HCT116 (cell line): ENCODE results near the gene SHC4. TPM values are rescaled to one million over a fixed set of nuclear protein-coding genes. Genes with fewer than 3 reads are reported as not detected.

Source experiments
- ATAC-seq: fragments of 200-7000 bp; cut with Tn5 transposase; 2 replicates; pipeline ENCODE4 v1.9.1; 2020; ENCODE audit warnings: mild to moderate bottlenecking, moderate library complexity
- BruUV-seq: library from RNA; stranded (reverse); fragments of 400-500 nt; replicated peaks from 2 replicates; lab custom pipeline; 2021; lab: Mats Ljungman, UMichigan
- CTCF ChIA-PET: fragments of 300-600 bp; sonication (Branson Sonifier 250); formaldehyde crosslinking; loops from one replicate; lab custom pipeline; 2021; ENCODE audit warnings: antibody characterized with exemption; lab: Charles Lee
- POLR2A ChIA-PET: fragments of 300-600, 350-600 bp; sonication (Branson Sonifier 250); formaldehyde crosslinking; loops from one replicate; lab custom pipeline; 2021; ENCODE audit warnings: antibody characterized with exemption; lab: Charles Lee
- RAD21 ChIA-PET, 2 experiments: fragments of 300-600 bp; sonication (Branson Sonifier 250); formaldehyde crosslinking; loops; one replicate each; lab custom pipeline; 2023; ENCODE audit warnings: low total read pairs in 2 of 2; ENCODE audit not compliant: uncharacterized antibody in 2 of 2, unreplicated experiment in 2 of 2, low non-redundant PET in 1 of 2; lab: Charles Lee
- DNase-seq: peaks from one replicate; pipeline ENCODE4 v3.0.0-alpha.2; 2010; ENCODE audit warnings: low read depth, low spot score
- H2AFZ ChIP-seq: fragments of 200-600 bp; shearing (Covaris generic), sonication (generic); 2 replicates; pipeline ENCODE4 v1.6.1; 2017; ENCODE audit warnings: low read depth, mixed run types, mixed read lengths, antibody characterized with exemption, low read length; ENCODE audit not compliant: poor library complexity, severe bottlenecking
- H3K27ac ChIP-seq: 2 replicates; pipeline ENCODE4 v1.5.1; 2012; ENCODE audit warnings: low read depth, low read length
- H3K27me3 ChIP-seq: fragments of 200-600 bp; sonication (generic); 2 replicates; pipeline ENCODE4 v1.6.1; 2016; ENCODE audit warnings: mixed run types, low read length, mixed read lengths; ENCODE audit not compliant: insufficient read depth
- H3K36me3 ChIP-seq, 2 experiments: fragments of 200-500 bp in 1 of 2; fragments of 200-600 bp in 1 of 2; sonication (Bioruptor generic) in 1 of 2; sonication (generic) in 1 of 2; 2 replicates each; pipeline versions ENCODE4 v1.5.1 to v1.6.1; 2014 to 2016; ENCODE audit warnings: low read length in 2 of 2, inconsistent platforms in 1 of 2, mixed read lengths in 1 of 2, mixed run types in 1 of 2; ENCODE audit not compliant: insufficient read depth in 2 of 2, control insufficient read depth in 1 of 2
- H3K4me1 ChIP-seq, 2 experiments: fragments of 200-600 bp in 1 of 2; sonication (generic) in 1 of 2; 2 replicates each; pipeline versions ENCODE4 v1.5.1 to v1.6.1; 2012 to 2017; ENCODE audit warnings: low read length in 2 of 2, inconsistent platforms in 1 of 2, mild to moderate bottlenecking in 1 of 2, mixed read lengths in 1 of 2, mixed run types in 1 of 2, moderate library complexity in 1 of 2; ENCODE audit not compliant: insufficient read depth in 2 of 2, control insufficient read depth in 1 of 2
- H3K4me2 ChIP-seq: fragments of 200-600 bp; sonication (generic); 2 replicates; pipeline ENCODE4 v1.6.1; 2017; ENCODE audit warnings: mixed run types, low read length, mixed read lengths
- H3K4me3 ChIP-seq, 2 experiments: fragments of 200-600 bp in 1 of 2; sonication (generic) in 1 of 2; replicated peaks in 1 of 2; 2 replicates each; pipeline ENCODE4 v1.5.1; 2011 to 2016; ENCODE audit warnings: low read length in 2 of 2, control low read depth in 1 of 2, low read depth in 1 of 2, mild to moderate bottlenecking in 1 of 2, mixed read lengths in 1 of 2, mixed run types in 1 of 2
- H3K79me2 ChIP-seq: fragments of 200-600 bp; sonication (generic); 2 replicates; pipeline ENCODE4 v1.6.1; 2017; ENCODE audit warnings: mild to moderate bottlenecking, mixed run types, low read length, moderate library complexity, mixed read lengths; ENCODE audit not compliant: insufficient read depth
- H3K9ac ChIP-seq: fragments of 200-600 bp; sonication (generic); 2 replicates; pipeline ENCODE4 v1.6.1; 2016; ENCODE audit warnings: low read length, mixed read lengths
- H3K9me2 ChIP-seq: fragments of 200-600 bp; sonication (generic), shearing (Covaris generic); 2 replicates; pipeline ENCODE4 v1.6.1; 2017; ENCODE audit warnings: mixed run types, mild to moderate bottlenecking, moderate library complexity; ENCODE audit not compliant: insufficient read depth
- H3K9me3 ChIP-seq, 2 experiments: fragments of 200-500 bp in 1 of 2; fragments of 200-600 bp in 1 of 2; sonication (Bioruptor generic) in 1 of 2; sonication (generic) in 1 of 2; 2 replicates each; pipeline ENCODE4 v1.6.1; 2014 to 2017; ENCODE audit warnings: low read length in 2 of 2, mixed read lengths in 2 of 2, inconsistent platforms in 1 of 2, low read depth in 1 of 2, mild to moderate bottlenecking in 1 of 2, mixed run types in 1 of 2, moderate library complexity in 1 of 2; ENCODE audit not compliant: control insufficient read depth in 1 of 2, insufficient read depth in 1 of 2
- H4K20me1 ChIP-seq: fragments of 200-600 bp; sonication (generic), shearing (Covaris generic); 2 replicates; pipeline ENCODE4 v1.6.1; 2017; ENCODE audit warnings: mixed run types, mild to moderate bottlenecking, moderate library complexity; ENCODE audit not compliant: insufficient read depth
- ATF3 ChIP-seq: IDR thresholded peaks from 2 replicates; pipeline ENCODE4 v1.6.1; 2012
- CBX3 ChIP-seq: IDR thresholded peaks from 2 replicates; pipeline ENCODE4 v1.6.1; 2012; ENCODE audit warnings: low read depth
- ELF1 ChIP-seq: IDR thresholded peaks from 2 replicates; pipeline ENCODE4 v1.6.1; 2012; ENCODE audit warnings: low read depth, borderline replicate concordance
- EZH2 ChIP-seq: fragments of 200-600 bp; sonication (generic); IDR thresholded peaks from 2 replicates; pipeline ENCODE4 v1.6.1; 2017; ENCODE audit warnings: antibody characterized with exemption, mixed run types
- EZH2phosphoT487 ChIP-seq: fragments of 200-600 bp; IDR thresholded peaks from 2 replicates; pipeline ENCODE4 v1.6.1; 2018; ENCODE audit warnings: antibody characterized with exemption, borderline replicate concordance
- POLR2A ChIP-seq: IDR thresholded peaks from 2 replicates; pipeline ENCODE4 v1.7.0; 2011; ENCODE audit warnings: borderline replicate concordance; ENCODE audit not compliant: insufficient read depth, insufficient read length; ENCODE audit errors: extremely low read depth
- RAD21 ChIP-seq: IDR thresholded peaks from 2 replicates; pipeline ENCODE4 v1.6.1; 2012; ENCODE audit warnings: low read depth, mild to moderate bottlenecking
- SIN3A ChIP-seq: IDR thresholded peaks from 2 replicates; pipeline ENCODE4 v1.6.1; 2012; ENCODE audit warnings: low read depth
- ZBTB33 ChIP-seq: IDR thresholded peaks from 2 replicates; pipeline ENCODE4 v1.6.1; 2011; ENCODE audit warnings: mild to moderate bottlenecking, low read length, moderate library complexity; ENCODE audit not compliant: insufficient replicate concordance; ENCODE audit errors: extremely low read depth
- ZFX ChIP-seq: fragments of 450-650 bp; IDR thresholded peaks from 2 replicates; pipeline ENCODE4 v1.6.1; 2017
- ZNF274 ChIP-seq: fragments of 200-500 bp; sonication (Bioruptor generic); IDR thresholded peaks from 2 replicates; pipeline ENCODE4 v1.6.1; 2014; ENCODE audit warnings: mild to moderate bottlenecking, low read depth, low read length, inconsistent platforms
- intact Hi-C: fragments of 100-400 bp; cut with micrococcal nuclease; formaldehyde crosslinking; loops from 2 replicates; pipeline ENCODE4 v1.10.0; 2022
- total RNA-seq: library from RNA; stranded (reverse); gene quantifications from one replicate; pipeline ENCODE4 v1.2.1, GENCODE V29; 2021; ENCODE audit not compliant: unreplicated experiment
- TF ChIP-seq, protein P1 (sequence below): IDR thresholded peaks from 2 replicates; pipeline ENCODE4 v1.6.1; 2012; ENCODE audit warnings: low read depth
- TF ChIP-seq, protein P2 (sequence below), 3 experiments: fragments of 200-600 bp in 1 of 3; sonication (generic) in 1 of 3; IDR thresholded peaks in 2 of 3; conservative IDR thresholded peaks in 1 of 3; 2 replicates each; pipeline ENCODE4 v1.5.1; 2012 to 2017; ENCODE audit warnings: low read depth in 2 of 3, low read length in 2 of 3, antibody characterized with exemption in 1 of 3, borderline replicate concordance in 1 of 3, control low read depth in 1 of 3, mild to moderate bottlenecking in 1 of 3, mixed read lengths in 1 of 3, mixed run types in 1 of 3, moderate library complexity in 1 of 3; ENCODE audit not compliant: insufficient read depth in 1 of 3

The SHC4 gene
- total RNA-seq, 1 experiment from 2014 or later, result 0.44 TPM

DNA sequence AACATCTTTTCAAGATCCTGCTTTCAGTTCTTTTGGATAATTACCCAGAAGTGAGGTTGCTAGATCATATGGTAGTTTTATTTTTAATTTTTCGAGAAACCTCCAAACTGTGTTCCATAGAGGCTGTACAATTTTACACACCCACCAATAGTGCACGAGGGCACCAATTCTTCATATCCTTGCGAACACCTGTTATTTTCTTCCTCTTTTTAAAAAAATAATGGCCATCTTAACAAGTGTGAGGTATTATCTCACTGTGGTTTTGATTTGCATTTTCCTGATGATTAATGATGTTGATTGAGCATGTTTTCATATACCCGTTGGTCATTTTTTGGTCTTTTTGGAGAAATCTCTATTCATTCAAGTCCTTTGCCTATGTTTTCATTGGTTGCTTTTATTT lies 135.2 kb downstream of the SHC4 start:
- H3K4me3 ChIP-seq, result no peak overlapping the region
- H3K9me2 ChIP-seq, result no peaks in the 10 kb centered on the region
- POLR2A ChIA-PET, result no interaction called here
- H3K9me3 ChIP-seq, result no peaks in the 10 kb centered on the region
- CTCF ChIA-PET, result no interaction called here
- no peaks in the 10 kb centered on the region for H3K36me3 ChIP-seq
- TF ChIP-seq ZFX (no peak), ZBTB33 (no peak), ZNF274 (no peak), CBX3 (no peak), SIN3A (no peak), POLR2A (no peak), RAD21 (no peak), EZH2 (no peak), ELF1 (no peak), EZH2phosphoT487 (no peak), ATF3 (no peak)
- TF ChIP-seq, protein P1, sequence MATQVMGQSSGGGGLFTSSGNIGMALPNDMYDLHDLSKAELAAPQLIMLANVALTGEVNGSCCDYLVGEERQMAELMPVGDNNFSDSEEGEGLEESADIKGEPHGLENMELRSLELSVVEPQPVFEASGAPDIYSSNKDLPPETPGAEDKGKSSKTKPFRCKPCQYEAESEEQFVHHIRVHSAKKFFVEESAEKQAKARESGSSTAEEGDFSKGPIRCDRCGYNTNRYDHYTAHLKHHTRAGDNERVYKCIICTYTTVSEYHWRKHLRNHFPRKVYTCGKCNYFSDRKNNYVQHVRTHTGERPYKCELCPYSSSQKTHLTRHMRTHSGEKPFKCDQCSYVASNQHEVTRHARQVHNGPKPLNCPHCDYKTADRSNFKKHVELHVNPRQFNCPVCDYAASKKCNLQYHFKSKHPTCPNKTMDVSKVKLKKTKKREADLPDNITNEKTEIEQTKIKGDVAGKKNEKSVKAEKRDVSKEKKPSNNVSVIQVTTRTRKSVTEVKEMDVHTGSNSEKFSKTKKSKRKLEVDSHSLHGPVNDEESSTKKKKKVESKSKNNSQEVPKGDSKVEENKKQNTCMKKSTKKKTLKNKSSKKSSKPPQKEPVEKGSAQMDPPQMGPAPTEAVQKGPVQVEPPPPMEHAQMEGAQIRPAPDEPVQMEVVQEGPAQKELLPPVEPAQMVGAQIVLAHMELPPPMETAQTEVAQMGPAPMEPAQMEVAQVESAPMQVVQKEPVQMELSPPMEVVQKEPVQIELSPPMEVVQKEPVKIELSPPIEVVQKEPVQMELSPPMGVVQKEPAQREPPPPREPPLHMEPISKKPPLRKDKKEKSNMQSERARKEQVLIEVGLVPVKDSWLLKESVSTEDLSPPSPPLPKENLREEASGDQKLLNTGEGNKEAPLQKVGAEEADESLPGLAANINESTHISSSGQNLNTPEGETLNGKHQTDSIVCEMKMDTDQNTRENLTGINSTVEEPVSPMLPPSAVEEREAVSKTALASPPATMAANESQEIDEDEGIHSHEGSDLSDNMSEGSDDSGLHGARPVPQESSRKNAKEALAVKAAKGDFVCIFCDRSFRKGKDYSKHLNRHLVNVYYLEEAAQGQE, result no peak
- TF ChIP-seq, protein P2, sequence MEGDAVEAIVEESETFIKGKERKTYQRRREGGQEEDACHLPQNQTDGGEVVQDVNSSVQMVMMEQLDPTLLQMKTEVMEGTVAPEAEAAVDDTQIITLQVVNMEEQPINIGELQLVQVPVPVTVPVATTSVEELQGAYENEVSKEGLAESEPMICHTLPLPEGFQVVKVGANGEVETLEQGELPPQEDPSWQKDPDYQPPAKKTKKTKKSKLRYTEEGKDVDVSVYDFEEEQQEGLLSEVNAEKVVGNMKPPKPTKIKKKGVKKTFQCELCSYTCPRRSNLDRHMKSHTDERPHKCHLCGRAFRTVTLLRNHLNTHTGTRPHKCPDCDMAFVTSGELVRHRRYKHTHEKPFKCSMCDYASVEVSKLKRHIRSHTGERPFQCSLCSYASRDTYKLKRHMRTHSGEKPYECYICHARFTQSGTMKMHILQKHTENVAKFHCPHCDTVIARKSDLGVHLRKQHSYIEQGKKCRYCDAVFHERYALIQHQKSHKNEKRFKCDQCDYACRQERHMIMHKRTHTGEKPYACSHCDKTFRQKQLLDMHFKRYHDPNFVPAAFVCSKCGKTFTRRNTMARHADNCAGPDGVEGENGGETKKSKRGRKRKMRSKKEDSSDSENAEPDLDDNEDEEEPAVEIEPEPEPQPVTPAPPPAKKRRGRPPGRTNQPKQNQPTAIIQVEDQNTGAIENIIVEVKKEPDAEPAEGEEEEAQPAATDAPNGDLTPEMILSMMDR (IDR thresholded peaks at IDR 0.05 in 2 of 3, conservative IDR thresholded peaks at IDR 0.05 in 1 of 3; ENCODE audit: borderline replicate concordance in 1 of 3, insufficient read depth in 1 of 3, low read depth in 2 of 3, low read length in 2 of 3), result no peak
- TF ChIP-seq, all 23 proteins: peak for 0
- H3K4me1 ChIP-seq, result no peaks in the 10 kb centered on the region
- H3K27ac ChIP-seq, result no peak overlapping the region
- DNase-seq (no peak), ATAC-seq (no peak)
- H2AFZ ChIP-seq, result no peak overlapping the region
- no peaks in the 10 kb centered on the region for H4K20me1 ChIP-seq
- RAD21 ChIA-PET, result no interaction called here
- BruUV-seq, result no TSS peak
- intact Hi-C loops, result no loop called here
- no peaks in the 10 kb centered on the region for H3K27me3 ChIP-seq
- no peak overlapping the region for H3K9ac ChIP-seq
- H3K4me2 ChIP-seq, result no peak overlapping the region
- no peaks in the 10 kb centered on the region for H3K79me2 ChIP-seq
